Skeletal muscle cell (primary cell): ENCODE measurements around the gene LDAH.

Experiments used
- DNase-seq: peaks from one replicate; pipeline ENCODE4 v3.0.0-alpha.2; 2010; ENCODE audit warnings: low read depth
- H3K4me3 ChIP-seq: 2 replicates; pipeline ENCODE4 v1.5.1; 2011; ENCODE audit warnings: low read depth, mild to moderate bottlenecking, control low read depth, low read length, moderate library complexity

LDAH gene

DNA sequence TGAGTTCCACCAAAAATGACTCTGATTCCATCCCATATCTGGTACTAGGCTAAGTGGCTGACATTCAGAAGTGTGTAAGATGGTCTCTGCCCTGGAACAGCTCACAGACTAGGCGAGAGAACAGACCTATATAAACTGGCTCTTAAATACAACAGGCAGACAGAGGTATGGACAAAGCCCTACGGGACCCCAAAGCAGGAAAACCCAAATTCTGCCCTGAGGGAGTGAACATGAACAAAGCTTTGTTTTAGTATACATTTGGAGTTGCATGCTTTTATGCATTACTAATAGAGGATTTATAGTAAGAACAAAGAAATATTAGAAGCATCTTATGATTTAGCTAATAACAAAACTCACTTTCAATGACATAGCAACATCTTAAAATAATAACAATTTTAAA, 130.8 kb downstream of the LDAH start:
- H3K4me3 ChIP-seq, result no peak overlapping the region
- no peak for DNase-seq

DNA sequence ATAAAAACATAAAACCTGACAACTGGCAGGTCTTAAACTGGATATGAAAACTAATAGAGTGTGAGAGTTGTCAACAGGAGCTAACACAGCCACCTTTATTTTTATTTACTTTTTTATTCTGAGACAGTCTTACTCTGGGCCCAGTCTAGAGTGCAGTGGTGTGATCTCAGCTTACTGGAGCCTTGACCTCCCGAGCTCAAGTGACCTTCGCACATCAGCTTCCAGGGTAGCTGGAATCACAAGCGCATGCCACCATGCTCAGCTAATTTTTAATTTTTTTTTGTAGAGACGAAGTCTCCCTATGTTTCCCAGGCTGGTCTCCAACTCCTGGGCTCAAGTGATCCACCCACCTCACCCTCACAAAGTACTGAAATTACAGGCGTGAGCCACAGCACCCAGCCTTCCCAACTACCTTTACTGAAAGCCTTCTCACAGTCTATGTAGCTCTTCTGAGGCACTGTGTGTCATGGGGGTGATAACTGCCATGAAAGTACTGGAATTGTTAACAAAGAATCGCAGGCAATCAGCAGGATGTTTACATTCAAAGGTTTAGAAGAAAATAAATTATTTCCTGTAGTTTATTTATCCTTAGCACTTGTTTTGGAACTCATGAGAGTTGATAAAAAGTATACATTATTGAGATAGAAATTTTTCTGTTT, 131.7 kb downstream of the LDAH start:
- no peak for DNase-seq
- no peak overlapping the region for H3K4me3 ChIP-seq

DNA sequence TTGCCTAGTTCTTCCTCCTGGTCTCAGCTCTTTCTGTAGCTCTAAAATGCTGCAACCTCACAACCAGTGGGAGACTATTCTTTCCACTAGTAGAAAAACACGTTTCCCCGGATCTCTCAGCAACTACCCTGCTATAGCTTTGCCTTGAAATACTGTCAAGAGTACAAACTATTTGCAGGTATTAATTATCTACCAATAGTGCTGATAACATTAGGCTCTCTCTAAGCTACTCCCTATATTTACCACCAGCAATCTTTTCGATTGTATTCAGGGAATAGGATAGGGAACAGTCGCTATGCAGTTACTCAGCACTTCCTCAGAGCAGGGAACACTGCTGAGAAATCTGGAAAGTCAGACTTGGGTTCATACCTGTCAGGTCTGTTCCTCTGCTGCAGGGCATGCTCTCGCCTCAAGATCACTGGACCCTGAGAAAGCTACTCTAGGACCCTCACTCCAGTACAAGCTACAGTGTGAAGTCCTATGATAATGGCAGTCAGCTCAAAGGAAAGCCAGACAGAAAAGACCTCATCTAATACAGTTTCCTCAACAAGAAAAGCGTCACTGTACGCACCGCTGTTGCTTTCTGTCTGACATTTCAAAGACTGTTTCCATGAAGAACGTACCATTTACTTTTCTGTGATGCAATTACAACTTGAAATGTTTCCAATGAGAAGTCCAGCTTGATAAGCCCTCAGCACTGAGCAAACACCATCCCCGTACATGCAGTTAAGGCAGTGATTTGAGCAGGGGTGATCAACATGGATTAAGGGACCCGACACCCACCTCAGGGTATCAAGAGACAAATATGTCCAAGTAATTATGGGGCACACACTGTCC, 133.3 kb downstream of the LDAH start:
- no peak for DNase-seq
- H3K4me3 ChIP-seq, result no peak overlapping the region

DNA sequence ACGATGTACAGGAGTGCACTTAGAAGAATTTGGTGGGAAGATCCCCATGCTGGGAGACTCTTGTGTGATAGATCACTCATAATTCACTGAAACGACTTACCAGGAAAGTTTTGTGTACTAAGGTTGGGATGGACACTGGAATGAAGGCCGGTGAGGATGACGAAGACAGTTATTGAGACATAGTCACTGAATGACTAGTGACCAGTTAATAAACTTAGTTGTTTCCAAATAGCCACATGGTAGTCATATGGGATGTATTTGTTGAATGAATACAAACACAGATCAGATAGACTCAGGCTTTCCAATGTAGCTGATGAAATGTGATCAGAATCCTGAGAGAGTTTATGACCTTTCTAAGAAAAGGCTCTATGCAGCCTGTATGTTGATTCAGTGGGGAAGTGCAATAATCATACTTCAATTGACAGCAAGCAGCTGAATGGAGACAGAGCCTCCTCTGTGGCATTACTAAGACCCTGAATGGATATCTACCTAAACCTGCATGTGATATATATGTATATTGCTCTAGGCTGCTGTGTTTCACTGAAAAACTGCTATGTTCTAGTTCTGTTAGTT, 135.6 kb downstream of the LDAH start:
- no peak overlapping the region for H3K4me3 ChIP-seq
- DNase-seq, result no peak

DNA sequence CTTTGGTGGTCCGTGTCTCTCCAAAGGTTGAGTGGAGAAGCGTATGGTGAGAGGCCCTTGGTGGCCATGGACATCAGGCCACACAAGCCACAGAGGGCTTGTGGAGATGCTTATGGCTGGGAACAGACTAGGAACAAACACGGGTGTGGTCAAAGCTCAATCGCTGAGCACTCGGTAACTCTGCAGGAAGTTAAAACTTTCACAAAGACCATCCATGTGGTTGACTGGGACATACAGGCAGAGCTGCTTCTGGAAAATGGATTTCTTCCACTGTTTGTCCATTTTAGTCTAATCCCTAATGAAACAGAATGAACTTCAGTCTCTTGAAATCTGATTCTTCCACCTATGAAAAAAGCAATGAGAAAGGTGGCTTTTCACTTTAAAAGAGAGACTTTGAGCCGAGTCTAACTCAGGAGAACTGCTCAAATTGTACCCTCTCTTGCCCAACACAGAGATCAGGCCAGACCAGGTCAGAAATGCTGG, 138.3 kb downstream of the LDAH start:
- no peak overlapping the region for H3K4me3 ChIP-seq
- no peak for DNase-seq

DNA sequence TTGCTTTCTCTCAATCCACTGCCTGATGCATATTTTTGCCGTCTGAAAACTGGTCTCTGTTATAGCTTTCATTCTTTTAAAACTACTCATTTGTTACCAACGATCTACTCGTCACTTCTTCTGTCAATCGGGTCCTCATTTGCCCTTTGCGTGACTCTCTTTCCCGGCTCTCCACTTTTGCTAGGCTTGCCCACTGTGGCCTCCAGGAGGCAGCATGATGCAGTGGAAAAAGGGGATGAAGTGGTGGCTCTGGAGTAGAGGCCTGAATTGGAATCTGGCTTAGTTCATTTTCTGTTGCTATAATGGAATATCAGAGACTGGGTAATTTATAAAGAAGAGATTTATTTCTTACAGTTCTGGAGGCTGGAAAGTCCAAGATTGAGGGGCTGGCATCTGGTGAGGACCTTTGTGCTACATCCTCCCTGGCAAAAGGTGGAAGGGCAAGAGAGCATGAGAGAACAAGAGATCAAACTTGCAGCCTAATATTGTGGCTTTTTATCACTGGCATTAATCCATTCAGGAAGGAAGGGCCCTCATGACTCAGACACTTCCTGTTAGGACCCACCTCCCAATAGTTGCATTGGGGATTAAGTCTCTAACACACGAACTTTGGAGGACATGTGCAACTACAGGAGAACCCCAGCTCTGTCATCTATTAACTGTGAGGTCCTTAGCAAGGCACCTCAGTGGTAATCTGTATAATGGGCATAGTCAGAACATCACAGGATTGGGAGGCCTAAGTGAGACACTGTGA, 140.6 kb downstream of the LDAH start:
- H3K4me3 ChIP-seq, result no peak overlapping the region
- DNase-seq, result no peak

DNA sequence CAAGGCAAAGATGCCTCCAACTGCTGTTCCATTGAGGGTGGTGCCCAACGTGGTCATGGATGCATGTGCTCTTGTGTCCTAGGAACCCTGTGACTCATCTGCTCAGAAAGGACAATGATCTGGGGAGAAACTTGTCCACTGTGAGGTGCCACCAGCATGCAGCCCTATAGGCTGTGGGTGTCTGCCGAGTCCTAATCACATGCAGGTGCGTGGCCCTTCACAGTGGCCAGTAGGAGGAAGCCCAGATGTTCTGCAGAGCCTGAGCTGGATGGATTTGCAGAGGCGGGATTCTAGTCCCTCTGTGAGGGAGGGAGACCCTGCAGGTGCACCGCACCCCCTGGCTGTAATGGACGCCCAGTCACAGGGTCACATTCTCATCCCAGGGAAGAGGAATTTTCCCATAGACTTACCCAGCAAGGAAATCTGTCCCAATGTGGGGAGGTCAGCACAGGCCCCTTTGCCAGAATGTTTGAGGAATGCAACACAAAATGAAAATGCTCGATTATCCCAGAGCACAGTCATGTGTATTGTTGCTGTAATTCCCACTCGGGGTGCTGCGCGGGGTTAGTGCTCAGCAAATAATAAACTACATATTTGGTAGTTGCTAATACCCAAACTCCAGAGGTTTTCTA, 142.0 kb downstream of the LDAH start:
- H3K4me3 ChIP-seq, result no peak overlapping the region

DNA sequence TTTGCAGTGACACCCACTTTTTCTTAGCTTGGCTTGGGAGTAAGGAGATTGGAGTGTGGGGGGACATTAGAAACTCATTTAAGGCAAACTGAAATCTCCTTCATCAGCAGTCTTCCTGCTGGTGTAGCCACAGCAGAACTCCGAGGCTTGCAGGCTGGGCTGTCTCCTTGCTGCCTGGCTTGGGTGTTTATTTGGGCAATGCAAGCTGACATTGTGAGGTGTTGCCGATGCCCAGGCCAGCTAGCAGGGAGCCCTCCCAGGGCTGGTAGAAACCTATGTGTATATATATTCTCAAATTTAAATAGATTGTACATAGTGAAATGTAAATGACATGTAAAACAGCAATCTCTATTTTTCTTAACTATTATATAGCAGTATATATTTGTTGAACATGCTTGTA, 144.1 kb downstream of the LDAH start:
- no peak for DNase-seq
- H3K4me3 ChIP-seq, result no peak overlapping the region

More for the DNA sequence above, 142.0 kb downstream of the LDAH start:
- no peak for DNase-seq

DNA sequence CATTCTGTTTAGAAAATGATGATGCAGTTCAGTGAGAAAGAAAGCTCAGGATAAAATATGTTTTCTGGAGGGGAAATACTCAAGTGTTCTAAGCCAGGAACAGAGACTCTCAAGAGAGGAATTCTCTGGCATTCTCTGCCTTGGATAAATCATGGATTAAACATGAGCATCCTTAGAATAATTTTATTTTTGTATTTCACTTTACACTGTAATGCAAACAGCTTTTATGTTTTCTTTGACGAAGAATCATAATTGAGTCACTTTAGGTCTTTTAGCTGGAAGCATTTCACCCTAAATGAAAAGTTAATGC, 144.9 kb downstream of the LDAH start:
- H3K4me3 ChIP-seq, result no peak overlapping the region
- DNase-seq, result no peak

DNA sequence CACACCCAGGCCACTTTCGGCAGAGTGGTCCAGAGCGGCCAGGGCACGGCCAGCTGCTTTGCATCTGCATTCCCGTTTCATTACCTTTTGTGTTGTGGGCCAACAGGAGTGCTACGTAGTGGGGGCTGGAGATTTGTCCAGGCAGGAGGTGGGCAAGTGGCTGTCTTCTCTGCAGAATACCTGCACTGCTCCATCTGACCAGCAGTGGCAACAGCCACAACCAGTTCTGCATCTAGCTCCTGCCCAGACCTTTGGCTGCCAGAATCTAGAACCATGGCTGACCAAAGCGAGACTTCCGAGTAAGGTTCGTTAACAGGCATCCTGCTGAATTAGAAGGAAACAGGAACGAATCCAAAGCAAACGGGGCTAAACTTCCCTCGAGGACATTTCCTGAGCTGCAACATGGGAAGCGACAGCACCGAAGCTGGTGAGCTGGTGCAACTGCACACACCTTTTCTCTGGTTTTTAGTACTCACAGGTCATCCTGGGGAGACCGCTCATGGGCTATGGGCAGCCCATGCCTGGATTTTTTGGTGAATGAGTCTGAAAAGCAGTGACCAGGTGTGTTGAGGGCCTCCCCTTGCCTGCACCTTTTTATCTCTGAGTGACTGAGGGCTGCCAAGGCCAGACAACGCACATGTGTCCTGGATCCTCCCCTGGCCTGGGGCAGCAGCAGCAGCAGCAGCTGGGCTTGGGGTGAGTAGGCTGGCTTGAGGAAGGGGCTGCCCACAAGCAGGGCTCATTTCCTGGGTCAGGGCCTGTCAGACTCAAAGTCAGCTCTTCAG, 145.4 kb downstream of the LDAH start:
- DNase-seq, result no peak
- H3K4me3 ChIP-seq, result no peak overlapping the region

DNA sequence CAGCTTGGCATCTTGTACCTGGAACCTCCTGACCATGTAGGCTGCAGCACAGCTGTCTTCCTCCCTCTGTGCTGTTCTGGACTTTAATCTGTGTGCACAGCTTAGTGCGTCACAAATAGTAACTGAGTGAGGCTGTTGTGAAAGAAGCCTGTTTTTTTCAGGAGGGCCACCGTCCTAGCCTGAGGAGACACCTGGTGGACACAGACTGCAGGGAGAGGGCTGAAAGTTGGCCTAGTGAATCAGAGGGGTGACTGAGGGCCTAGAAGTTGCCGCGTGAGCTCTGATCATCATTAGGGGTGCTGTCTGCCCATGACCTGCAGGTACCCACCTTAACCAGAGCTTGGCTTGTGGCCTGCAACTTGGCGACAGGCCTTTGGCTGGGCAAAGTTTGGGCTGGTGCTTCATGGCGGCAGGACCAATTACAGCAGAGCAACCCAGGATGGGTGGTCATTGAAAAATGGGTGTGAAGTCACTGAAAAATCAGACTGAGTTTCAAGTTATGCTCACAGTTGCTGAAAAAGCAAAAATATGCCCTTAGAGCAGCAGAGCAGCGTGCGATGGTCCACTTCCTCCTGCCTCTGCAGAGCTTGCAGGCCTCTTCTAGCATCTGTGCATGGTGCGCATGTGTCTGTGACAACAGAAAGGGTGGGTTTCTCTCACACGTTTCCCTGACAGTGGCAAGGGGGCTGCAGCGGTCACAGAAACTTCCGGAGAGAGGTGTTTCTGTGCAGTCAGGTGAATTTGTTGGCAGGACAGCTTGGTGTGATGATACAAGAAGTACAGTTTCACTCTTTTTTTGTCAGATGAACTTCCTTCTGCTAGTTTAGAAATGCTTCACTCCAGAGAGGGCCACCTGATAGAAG, 146.3 kb downstream of the LDAH start:
- no peak for DNase-seq

DNA sequence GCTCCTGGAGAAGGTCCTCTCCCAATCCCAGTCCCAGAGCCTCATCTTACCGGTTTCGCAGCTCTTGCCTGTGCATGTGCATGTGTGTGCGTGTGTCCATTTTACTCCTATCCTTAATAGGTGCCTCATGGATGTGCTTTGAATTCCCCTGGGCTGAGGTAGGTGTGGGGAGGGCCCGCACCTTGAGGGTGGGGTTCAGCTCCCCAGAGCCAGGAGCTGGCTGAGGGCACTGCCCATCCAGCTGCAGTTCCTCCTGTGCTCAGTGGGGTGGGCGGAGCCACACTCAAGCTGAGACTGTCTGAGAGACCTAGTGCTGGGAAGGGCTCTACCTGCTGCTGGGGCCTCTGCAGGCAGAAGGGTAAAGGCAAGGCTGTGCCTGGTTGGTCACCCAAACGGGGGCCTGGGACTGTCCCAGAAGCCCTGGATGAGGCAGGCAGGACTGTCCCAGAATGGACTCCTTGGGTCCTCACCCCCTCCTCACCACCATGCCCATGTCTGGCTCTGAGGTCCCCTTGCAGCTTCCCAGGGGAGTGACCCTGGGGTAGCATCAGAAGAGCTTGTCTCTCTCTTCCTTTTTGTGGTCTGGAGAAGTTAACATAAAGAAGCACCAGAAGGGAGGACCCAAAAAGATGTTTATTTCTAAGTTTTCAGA, 147.1 kb downstream of the LDAH start:
- H3K4me3 ChIP-seq, result no peak overlapping the region
- DNase-seq, result no peak

More for the DNA sequence above, 146.3 kb downstream of the LDAH start:
- no peak overlapping the region for H3K4me3 ChIP-seq

DNA sequence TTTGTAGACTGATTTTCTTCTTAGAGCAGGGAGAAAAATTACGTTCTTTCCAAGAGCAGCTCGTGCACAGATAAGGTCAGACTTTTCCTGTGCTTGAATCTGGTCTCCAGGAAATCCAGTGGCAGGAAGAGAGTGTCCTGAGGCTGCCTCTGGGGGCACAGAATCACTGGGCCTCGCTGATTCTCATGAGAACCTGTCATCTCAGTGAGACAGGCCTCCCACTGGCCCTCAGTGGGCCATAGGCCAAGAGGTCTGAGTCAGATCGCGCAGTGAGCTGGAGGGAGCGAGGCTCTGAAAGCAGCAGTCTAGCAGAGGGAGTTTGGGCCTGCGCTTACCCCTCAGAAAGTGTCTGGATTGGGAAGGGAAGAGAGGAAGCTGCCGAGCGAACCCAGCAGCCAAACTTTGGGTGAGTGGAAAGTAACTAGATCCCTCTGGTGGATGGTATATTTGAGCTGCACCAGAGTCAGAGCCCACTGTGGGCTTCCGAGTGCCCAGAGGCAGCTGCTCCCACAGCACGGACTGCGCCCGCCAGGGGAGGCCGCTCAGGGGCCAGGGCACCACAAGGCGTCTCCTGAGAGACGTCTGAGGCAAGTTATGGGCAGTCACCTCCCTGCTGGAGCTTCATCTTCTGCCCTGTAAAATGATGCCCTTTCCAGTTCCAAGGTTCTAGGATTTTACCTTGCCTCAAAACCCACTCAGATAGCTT, 147.8 kb downstream of the LDAH start:
- no peak overlapping the region for H3K4me3 ChIP-seq
- DNase-seq, result peak; percentile 47

DNA sequence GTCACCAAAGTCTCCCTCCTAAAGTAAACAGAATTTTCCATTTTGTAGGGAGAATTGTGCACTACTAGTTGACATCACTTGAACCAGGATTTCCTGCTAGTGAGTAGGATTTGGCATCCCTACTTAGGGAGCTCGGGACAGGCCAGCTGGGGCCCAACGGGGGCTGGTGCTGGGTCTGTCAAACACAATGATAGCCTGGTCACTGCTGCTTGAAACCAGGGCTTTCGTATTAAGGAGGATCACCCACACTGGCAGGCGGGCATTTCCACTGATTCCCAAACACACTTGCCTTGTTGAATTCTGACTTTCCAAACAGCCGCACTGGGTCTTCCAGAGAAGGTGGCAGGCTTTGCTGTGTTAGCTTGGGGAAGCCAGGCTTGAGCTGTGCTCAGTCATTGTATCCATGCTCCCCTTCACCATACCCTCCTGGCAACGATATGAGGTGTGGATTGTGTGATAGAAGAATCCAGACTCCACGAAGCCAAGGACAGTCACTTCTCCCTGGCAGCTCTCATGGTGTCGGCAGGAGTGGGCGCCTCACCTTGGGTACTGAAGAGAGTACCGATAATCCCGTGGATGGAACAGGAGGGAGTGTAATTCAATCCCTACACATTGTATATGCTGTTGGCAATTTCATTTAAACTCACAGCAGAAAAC, 148.5 kb downstream of the LDAH start:
- no peak for DNase-seq
- H3K4me3 ChIP-seq, result no peak overlapping the region

DNA sequence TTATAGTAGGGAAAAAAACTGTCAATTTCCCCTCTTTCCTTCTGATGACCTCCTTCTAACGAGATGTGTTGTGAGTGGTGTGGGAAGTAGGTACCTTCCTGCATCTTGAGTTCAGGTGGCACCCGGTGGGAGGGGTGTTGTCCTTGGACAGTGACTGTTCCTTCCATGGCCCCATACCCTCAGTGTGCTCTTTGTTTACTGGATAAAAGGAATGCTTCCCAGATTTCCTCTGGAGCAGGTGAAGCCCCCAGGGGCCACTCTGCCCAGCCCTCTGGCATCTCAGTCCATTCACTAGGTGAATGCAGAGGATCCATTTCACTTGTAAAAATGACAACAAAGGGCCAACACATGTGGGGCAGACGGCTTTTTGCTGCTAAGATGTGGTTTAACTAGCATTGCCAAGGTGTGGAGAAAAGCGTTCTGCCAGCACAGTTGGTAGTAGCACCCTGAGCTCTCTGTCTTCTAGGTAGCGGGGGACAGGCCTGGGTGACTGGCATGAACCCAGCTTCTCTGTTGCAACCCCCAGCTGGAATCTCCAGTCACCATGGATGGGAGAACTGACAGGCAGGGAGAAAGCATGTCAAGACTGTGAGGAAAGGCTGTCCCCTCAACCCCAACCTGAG, 149.1 kb downstream of the LDAH start:
- DNase-seq, result no peak

More for the DNA sequence above, 149.1 kb downstream of the LDAH start:
- no peak overlapping the region for H3K4me3 ChIP-seq
